Lung microvascular endothelial cell (primary cell): ENCODE results near the gene OR52B6. TPM values are rescaled to one million over a fixed set of nuclear protein-coding genes. Genes with fewer than 3 reads are reported as not detected.

ENCODE experiments used
- total RNA-seq: library from RNA; depleted of rRNA; stranded (reverse); fragments of >200 nt; gene quantifications from 2 replicates; pipeline ENCODE4 v1.2.1, GENCODE V29; 2014

The OR52B6 gene
- total RNA-seq, 1 donor from 2014 or later: not detected

Other genes with a start within 250 kb of the OR52B6 start
- gene OR51B5, start 237.4 kb upstream of the OR52B6 start, total RNA-seq: not detected in 2 replicates
- not detected in 2 replicates for gene OR51B6, start 229.4 kb upstream of the OR52B6 start, total RNA-seq
- gene OR51M1, start 197.1 kb upstream of the OR52B6 start, total RNA-seq: not detected in 2 replicates
- gene OR51Q1, start 158.8 kb upstream of the OR52B6 start, total RNA-seq: not detected in 2 replicates
- gene OR51I1, start 139.4 kb upstream of the OR52B6 start, total RNA-seq: not detected in 2 replicates
- gene OR51I2, start 131.6 kb upstream of the OR52B6 start, total RNA-seq: not detected in 2 replicates
- not detected in 2 replicates for gene OR52D1, start 92.2 kb upstream of the OR52B6 start, total RNA-seq
- not detected in 2 replicates for gene UBQLN3, start 70.9 kb upstream of the OR52B6 start, total RNA-seq
- under 0.01 TPM in 1 of 2 replicates, not detected in the other for gene UBQLNL, start 64.2 kb upstream of the OR52B6 start, total RNA-seq
- under 0.01 TPM in 1 of 2 replicates, not detected in the other for gene OR52H1, start 32.3 kb upstream of the OR52B6 start, total RNA-seq
- 0.99 and 3.3 TPM in 2 replicates for gene TRIM6, start 15.8 kb downstream of the OR52B6 start, total RNA-seq
- gene TRIM34, start 44.1 kb downstream of the OR52B6 start, total RNA-seq: 8.5 and 9.4 TPM in 2 replicates
- gene TRIM5, start 104.2 kb downstream of the OR52B6 start, total RNA-seq: 46.4 and 75.4 TPM in 2 replicates
- gene TRIM22, start 108.9 kb downstream of the OR52B6 start, total RNA-seq: 47.0 and 66.9 TPM in 2 replicates
- not detected in 2 replicates for gene OR56B1, start 155.6 kb downstream of the OR52B6 start, total RNA-seq
- not detected in 2 replicates for gene OR52N4, start 173.4 kb downstream of the OR52B6 start, total RNA-seq
- gene OR52N5, start 202.5 kb downstream of the OR52B6 start, total RNA-seq: not detected in 2 replicates
- not detected in 2 replicates for gene OR52N1, start 210.4 kb downstream of the OR52B6 start, total RNA-seq
- gene OR52N2, start 228.0 kb downstream of the OR52B6 start, total RNA-seq: not detected in 2 replicates